Heart right ventricle (tissue), 16 donors: ENCODE measurements around the gene CYP26C1. TPM values are rescaled to one million over a fixed set of nuclear protein-coding genes. Genes with fewer than 3 reads are reported as not detected.

Experiments
- ATAC-seq, 8 donors: fragments of 200-7000 bp; cut with Tn5 transposase; one replicate each; pipeline ENCODE4 v1.9.1; 2020; ENCODE audit warnings: mild to moderate bottlenecking in 8 of 8, moderate library complexity in 8 of 8, moderate number of reproducible peaks in 1 of 8
- DNase-seq, 2 donors: peaks; one replicate each; pipeline ENCODE4 v3.0.0-alpha.2; 2020
- H3K27ac ChIP-seq, 10 donors: fragments of 200-600 bp; sonication (generic) in 2 of 10; one replicate each; pipeline versions ENCODE4 v1.5.0 to v1.8.0; 2020 to 2022; ENCODE audit warnings: mild to moderate bottlenecking in 3 of 10
- H3K27me3 ChIP-seq, 7 donors: fragments of 200-600 bp; one replicate each; pipeline ENCODE4 v1.8.0; 2021 to 2022; ENCODE audit warnings: mild to moderate bottlenecking in 2 of 7
- H3K36me3 ChIP-seq, 9 donors: fragments of 200-600 bp; sonication (generic) in 1 of 9; one replicate each; pipeline versions ENCODE4 v1.5.0 to v1.8.0; 2020 to 2022; ENCODE audit warnings: mild to moderate bottlenecking in 2 of 9
- H3K4me1 ChIP-seq, 9 donors: fragments of 200-600 bp; sonication (generic) in 1 of 9; one replicate each; pipeline versions ENCODE4 v1.5.0 to v1.8.0; 2020 to 2022; ENCODE audit warnings: mild to moderate bottlenecking in 4 of 9
- H3K4me3 ChIP-seq, 10 donors: fragments of 200-600 bp; sonication (generic) in 2 of 10; one replicate each; pipeline versions ENCODE4 v1.5.0 to v1.8.0; 2020 to 2022; ENCODE audit warnings: mild to moderate bottlenecking in 7 of 10, moderate library complexity in 2 of 10
- H3K9me3 ChIP-seq, 11 donors: fragments of 200-600 bp in 10 of 11; sonication (generic) in 2 of 11; one replicate each; pipeline versions ENCODE4 v1.5.0 to v1.8.0; 2013 to 2022; ENCODE audit warnings: mild to moderate bottlenecking in 2 of 11, control low read depth in 1 of 11, moderate library complexity in 1 of 11
- CTCF ChIP-seq, 9 donors: fragments of 200-600 bp; sonication (generic) in 2 of 9; IDR thresholded peaks; one replicate each; pipeline versions ENCODE4 v1.5.0 to v1.8.0; 2021 to 2022; ENCODE audit warnings: antibody characterized with exemption in 9 of 9, mild to moderate bottlenecking in 5 of 9, moderate library complexity in 1 of 9
- WGBS, 2 donors: extraction: QIAGEN DNeasy Blood & Tissue Kit; methylation state at CpG; one replicate each; pipeline ENCODE4 v1.1.7; 2013; ENCODE audit warnings: inconsistent platforms in 1 of 2; 5-methylcytosine and 5-hydroxymethylcytosine counted together
- intact Hi-C, 10 donors: fragments of 100-400 bp; cut with DNase I; formaldehyde crosslinking; loops; one replicate each; pipeline versions ENCODE4 v1.11.1 to v1.14.2; 2022
- long read RNA-seq, 3 donors: library from polyadenylated mRNA; unstranded; transcript quantifications; one replicate each; pipeline ENCODE4 v2.0.0, GENCODE V29; 2020 to 2021
- polyA plus RNA-seq, 2 donors: library from polyadenylated mRNA; stranded (reverse); fragments of 200-250 nt; gene quantifications; one replicate each; pipeline ENCODE4 v1.2.3, GENCODE V29; 2013
- total RNA-seq, 10 donors: library from RNA; stranded (reverse); fragmentation: NEBNext Ultra II Directional in 3 of 10; extraction: Animal tissue kit (Norgen Biotek cat#: 25700) in 3 of 10; gene quantifications; one replicate each; pipeline versions ENCODE4 v1.2.1 to v1.2.4, GENCODE V29; 2021 to 2023
- donor health status: Arrhythmogenic right ventricular cardiomyopathy.
- donor health status: ischemic (EF 13 %, LVEDD 7.1; RV severe dilation, severe dysfunction).
- donor health status: healthy with polysubstance abuse.
- donor health status: DM: no; HTN: yes; CAD: no.
- donor health status: DM: no; HTN: no; CAD: no.
- donor health status: ischemic (EF 25% LVEDD 6.9; RV normal size, moderate dysfunction).
- donor health status: ischemic (EF 25% LVEDD 5.7; RV mildly dilated, moderate dysfunction).
- donor health status: healthy.
- donor health status: DM: yes; HTN: yes; CAD: no.
- donor health status: Ischemic cardiomyopathy.
- donor health status: ischemic (EF 35%, LVEDD 5.7; RV mildly dilated, moderate dysfunction).
- donor health status: nonischemic (EF 11% LVEDD 7.7; RV severe dilation, severe dysfunction).
- donor health status: DM: yes; HTN: yes; CAD: no.
- donor health status: PGD.
- donor health status: ischemic (EF 29% LVEDD 5.4; RV normal size, mild dysfunction).
- donor health status: nonischemic (EF 23%, LVEDD 6.1; RV moderate dilation, normal function).

The CYP26C1 gene
- total RNA-seq (under 1 TPM in 2 of 10 donors, not detected in 8; 0.08 to 0.15 TPM), polyA plus RNA-seq (not detected)
- long read RNA-seq, donor 1: 0 reads
- long read RNA-seq, donor 2: 0 reads
- long read RNA-seq, donor 3: 0 reads

- H3K27ac ChIP-seq: no peak within 1 kb of the TSS
- H3K9me3 ChIP-seq: no peaks in the 10 kb centered on the region
- no peak within 1 kb of the TSS for H3K4me3 ChIP-seq
- no peak for TF ChIP-seq CTCF (IDR thresholded peaks at IDR 0.05)
- WGBS, 2 donors: 24 to 38% methylated on average over 63 to 67 of the region's 67 CpGs
- no peak for ATAC-seq
- no peak for DNase-seq
- intact Hi-C loops: no loop called here
- peaks cover 0 to 20% (median 5%) of the 10 kb centered on the region in 9 donors for H3K36me3 ChIP-seq
- peaks cover 5 to 80% (median 66%) of the 10 kb centered on the region in 7 donors for H3K27me3 ChIP-seq
- H3K4me1 ChIP-seq: peaks cover 9 to 36% (median 30%) of the 10 kb centered on the region in 9 donors
Observed at GRCh38 chr10:93059975-93060886, at the start of gene CYP26C1. TSS of gene CYP26C1 (plus strand) at chr10:93060798. CDS start at chr10:93061264, 466 bp downstream.

GRCh38 chr10:93015722-93016121 lies 44.9 kb upstream of the CYP26C1 start:
- no peak for TF ChIP-seq CTCF (IDR thresholded peaks at IDR 0.05)
- 95 to 97% methylated on average over 3 of the region's 3 CpGs for WGBS, 2 donors
- peaks cover 0 to 41% (median 0%) of the 10 kb centered on the region in 9 donors for H3K36me3 ChIP-seq
- DNase-seq: no peak
- no peaks in the 10 kb centered on the region for H3K27me3 ChIP-seq
- H3K9me3 ChIP-seq: no peaks in the 10 kb centered on the region
- no peak overlapping the region for H3K4me3 ChIP-seq
- no peak overlapping the region for H3K27ac ChIP-seq
- no peaks in the 10 kb centered on the region for H3K4me1 ChIP-seq
- intact Hi-C loops: no loop called here
- no peak for ATAC-seq

- WGBS, 2 donors: 72 to 78% methylated on average over 4 of the region's 4 CpGs
- no peaks in the 10 kb centered on the region for H3K4me1 ChIP-seq
- DNase-seq: no peak
Observed at GRCh38 chr10:93023013-93023650, 37.5 kb upstream of the CYP26C1 start.

More at GRCh38 chr10:93023013-93023650, 37.5 kb upstream of the CYP26C1 start:
- no peaks in the 10 kb centered on the region for H3K27me3 ChIP-seq
- intact Hi-C loops: no loop called here
- no peak for TF ChIP-seq CTCF (IDR thresholded peaks at IDR 0.05)
- peaks cover 0 to 15% (median 6%) of the 10 kb centered on the region in 11 donors for H3K9me3 ChIP-seq
- no peak for ATAC-seq
- H3K4me3 ChIP-seq: no peak overlapping the region
- H3K36me3 ChIP-seq: peaks cover 0 to 42% (median 12%) of the 10 kb centered on the region in 9 donors
- H3K27ac ChIP-seq: no peak overlapping the region
